Activated CD4-positive, alpha-beta T cell treated with anti-CD3 and anti-CD28 coated beads for 1 hour (primary cell): Measurements from ENCODE around the gene ZSWIM6.
"Not testable (repeated sequence)": the region's sequence is repeated elsewhere in the genome, so short reads cannot be mapped to it uniquely, and the experiment has no call there.

Source experiments
- DNase-seq: peaks from one replicate; pipeline ENCODE4 v3.0.0-alpha.2; 2020

ZSWIM6 gene

DNA sequence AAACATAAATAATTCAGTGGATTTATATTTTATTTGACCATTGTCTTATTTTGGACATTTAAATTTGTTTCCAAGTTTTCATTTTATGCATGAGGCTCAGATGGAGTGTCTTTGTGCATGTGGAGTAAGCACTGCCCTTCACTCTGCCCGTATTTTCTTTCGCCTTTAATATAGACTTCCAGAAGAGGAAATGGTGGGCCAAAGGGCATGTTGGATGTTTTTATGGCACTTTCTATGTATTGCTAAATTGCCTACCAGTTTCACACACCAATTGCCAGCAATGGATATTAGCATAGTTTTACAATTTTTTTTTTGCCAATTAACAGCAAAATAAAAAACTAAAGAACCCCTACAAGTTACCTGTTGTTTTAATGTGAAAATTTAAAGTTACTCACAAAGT, 38.4 kb downstream of the ZSWIM6 start:
- DNase-seq = no peak

- DNase-seq = no peak
Observed at GRCh38 chr5:61371474-61371873, 39.4 kb downstream of the ZSWIM6 start.

DNA sequence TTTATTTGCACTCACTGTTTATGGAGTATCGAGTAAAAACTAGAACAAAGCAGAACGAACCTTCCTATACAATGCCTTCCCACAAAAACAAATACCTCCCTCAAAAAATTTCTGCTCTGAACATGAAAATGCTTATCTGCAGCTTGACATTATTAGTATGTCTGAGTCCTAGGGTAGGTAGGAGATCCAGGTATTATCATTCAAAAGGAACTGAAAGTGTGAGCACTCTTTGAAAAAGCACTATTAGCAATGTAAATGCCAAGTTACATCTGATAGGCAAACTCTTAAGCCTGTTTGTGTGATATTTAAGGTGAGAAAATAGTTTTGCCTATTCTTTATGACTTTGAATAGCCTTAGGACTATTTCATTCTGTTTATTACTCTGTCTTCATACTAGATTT, 47.6 kb downstream of the ZSWIM6 start:
- no peak for DNase-seq

- DNase-seq = no peak
Observed at GRCh38 chr5:61381968-61382367, 49.9 kb downstream of the ZSWIM6 start.

GRCh38 chr5:61385627-61386026, 53.6 kb downstream of the ZSWIM6 start:
- no peak for DNase-seq

GRCh38 chr5:61386045-61386800, 54.2 kb downstream of the ZSWIM6 start:
- DNase-seq = no peak

DNA sequence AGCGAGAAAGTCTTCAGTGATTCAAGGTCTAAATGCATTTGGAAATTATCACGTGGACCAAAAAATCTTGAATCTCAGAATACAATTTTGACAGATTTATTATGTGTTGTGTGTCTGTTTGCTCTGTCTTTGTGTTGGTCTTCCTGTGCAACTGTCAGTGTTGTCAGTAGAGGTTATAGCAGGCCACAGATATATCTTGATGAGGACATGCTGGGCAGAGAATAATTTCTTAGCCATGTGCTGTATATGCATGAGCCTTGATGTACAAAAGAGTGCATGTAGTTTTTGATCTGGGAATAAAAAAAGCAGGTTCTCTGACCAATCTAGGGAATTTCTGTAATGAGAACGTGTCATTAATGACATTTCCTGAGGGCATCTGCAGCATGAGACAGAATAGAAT, 57.6 kb downstream of the ZSWIM6 start:
- DNase-seq = no peak

DNA sequence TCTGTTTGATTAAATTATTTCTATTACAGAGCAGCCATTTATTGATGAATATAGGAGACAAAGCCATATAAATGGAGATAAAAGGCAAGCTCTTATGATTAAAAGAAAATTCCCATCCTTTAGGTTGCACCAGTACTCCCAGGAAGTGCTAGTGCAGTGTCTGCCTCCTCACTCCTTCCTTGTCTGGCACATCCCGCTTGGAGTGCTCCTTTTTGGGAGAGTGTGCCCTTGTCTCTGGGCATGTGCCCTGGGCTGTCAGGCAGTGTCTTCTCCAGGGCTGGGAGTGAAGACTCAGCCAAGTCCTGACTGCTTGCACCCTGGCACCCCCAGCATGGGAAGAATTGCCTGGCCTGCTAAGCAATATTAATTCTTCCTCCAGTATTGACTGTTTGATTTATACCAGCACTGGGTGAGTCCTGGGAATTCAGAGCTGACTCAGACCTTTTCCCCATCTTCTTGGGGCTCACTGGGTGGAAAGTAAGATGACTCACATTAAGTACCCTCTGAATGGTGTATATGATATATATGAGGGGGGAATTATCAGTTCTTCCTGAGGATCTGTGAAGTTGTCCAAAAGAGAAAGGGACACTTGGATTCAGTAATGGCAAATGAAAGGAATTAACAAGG, 62.1 kb downstream of the ZSWIM6 start:
- no peak for DNase-seq

DNA sequence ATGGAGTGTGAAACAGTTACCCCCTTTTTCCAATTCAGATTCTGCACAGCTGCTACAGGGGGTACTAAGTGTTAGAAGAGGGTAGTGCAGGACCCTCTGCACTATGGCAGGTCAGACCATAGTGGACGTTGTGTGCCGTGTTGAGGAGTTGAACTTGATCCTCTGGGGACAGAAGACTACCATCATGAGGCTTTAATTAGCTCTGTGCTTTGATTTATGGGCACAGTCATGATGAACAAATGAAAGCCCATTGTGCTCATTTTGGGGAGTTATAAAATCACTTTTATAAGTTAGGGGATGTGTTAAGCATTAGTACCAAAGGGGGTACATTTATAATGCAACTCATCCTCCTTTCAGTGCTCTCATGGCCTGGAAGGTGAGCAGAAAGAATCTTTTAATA, 62.7 kb downstream of the ZSWIM6 start:
- no peak for DNase-seq

DNA sequence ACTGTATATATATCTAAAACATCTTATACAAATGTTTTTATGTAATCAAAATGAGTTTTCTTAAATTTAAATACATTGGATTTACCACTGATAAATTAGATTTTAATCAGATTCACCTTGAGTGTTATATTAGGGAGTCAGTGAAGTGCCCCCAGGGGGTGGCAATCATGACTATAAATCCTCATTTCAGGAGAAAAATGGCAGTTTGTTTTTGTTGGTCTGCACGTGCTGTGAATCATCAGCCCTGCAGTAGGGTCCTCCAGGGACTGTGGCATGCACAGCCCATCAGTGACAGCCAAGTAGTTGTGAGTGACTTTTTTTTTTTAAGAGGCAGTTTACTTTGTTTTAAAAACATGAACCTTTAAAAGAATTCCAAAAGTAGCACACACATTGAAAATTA, 65.2 kb downstream of the ZSWIM6 start:
- no peak for DNase-seq

GRCh38 chr5:61397937-61398336, 65.9 kb downstream of the ZSWIM6 start:
- no peak for DNase-seq

DNA sequence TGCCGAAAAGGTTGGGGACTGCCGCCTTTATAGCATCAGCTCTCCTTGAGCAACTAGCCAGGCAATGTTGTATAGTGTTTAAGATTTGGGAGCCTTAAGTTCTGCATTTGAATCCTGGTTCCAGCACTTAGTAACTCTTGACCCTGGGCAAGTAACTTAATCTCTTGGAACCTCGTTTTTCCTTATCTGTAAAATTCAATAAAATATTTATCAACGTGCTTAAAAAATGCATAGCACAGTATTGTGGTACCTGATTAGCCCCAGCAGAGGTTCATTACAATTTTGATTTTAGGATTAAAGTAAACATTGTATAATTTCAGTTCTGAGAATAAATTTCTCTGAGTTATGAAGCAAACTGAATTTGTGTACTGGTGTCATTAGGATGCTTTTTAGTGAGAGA, 66.4 kb downstream of the ZSWIM6 start:
- no peak for DNase-seq

GRCh38 chr5:61399679-61400078, 67.6 kb downstream of the ZSWIM6 start:
- no peak for DNase-seq

DNA sequence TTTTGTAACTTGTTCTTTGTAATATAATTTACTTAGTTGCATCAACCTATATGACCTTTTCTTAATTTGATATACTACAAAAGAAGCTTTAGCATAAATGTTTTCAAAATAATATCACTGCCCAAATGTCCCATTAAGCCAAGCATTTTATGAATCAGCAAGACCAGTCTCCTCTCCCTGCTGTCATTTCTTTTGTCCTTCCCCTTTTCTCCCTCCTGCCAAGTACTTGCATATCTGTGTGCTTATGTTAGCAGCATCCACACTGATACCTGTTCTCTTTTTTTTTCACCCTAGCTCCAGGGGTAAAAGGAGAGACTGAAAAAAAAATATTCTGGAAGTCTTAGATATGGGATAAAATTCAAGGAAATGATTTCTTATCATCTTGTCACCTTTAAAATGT, 69.7 kb downstream of the ZSWIM6 start:
- no peak for DNase-seq

DNA sequence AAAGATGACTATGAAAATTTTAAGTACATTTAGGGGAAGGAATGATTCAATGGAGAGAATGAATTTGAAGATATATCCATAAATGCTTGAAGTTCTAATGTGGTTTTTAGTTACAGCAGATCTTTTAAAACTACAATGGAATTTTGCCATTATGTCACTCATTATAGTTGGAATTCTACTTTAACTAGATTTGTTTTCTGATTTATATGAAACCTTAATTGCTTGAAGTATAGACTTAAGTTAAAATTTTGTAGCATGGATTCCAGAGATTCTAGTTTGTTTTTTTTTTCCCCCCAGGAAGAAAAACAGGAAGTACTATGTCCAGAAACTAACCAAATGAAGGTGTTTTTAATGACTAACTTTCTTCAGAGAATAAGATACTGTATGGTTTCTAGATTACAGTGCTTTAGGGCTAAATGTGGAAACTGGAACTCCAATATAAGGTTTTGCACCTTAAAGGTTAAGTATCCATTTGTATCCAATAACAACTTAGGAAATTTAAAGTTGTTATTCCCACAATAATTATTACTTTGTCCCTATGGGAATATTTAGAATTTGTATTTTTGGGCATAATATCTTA, 70.3 kb downstream of the ZSWIM6 start:
- DNase-seq = no peak

GRCh38 chr5:61402970-61403900, 71.2 kb downstream of the ZSWIM6 start:
- no peak for DNase-seq

GRCh38 chr5:61405511-61406295, 73.6 kb downstream of the ZSWIM6 start:
- DNase-seq = no peak

DNA sequence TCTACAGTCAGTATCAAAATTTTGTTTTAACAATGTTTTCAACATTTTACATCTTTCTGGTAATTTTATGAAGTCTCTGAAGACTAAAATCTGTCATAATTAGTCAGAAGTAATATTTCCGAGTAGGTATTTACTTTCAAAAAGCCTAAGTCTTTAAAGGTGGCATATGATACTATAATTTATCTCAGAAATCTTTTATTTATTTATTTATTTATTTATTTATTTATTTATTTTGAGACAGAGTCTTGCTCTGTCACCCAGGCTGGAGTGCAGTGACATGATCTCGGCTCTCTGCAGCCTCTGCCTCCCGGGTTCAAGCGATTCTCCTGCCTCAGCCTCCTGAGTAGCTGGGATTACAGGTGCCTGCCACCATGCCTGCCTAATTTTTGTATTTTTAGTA, 74.4 kb downstream of the ZSWIM6 start:
- DNase-seq = not testable (repeated sequence)

DNA sequence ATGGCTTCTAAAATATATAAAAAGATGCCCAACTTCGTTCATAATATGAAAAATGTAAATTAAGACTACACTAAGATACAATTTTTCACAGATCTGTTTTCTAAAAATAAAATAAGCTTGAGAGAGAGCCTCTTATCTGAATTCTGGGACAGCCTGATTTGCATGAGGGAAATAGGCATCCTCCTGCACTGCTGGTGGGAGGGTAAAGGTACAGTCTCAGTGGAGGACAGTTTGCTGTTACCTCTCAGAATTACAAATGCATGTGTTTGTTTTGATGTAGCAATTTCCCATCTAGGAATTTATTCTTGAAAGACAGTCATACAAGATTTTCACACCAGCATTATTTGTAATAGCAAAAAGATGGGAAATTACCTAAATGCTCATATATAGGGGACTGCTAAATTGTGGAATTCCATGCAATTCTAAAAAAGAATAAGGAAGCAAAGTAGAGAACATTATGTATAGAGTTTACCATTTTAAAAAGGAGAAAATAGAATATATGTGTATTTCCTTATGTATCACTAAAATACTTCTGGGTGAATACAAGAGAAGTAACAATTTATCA, 75.7 kb downstream of the ZSWIM6 start:
- DNase-seq = no peak

GRCh38 chr5:61408476-61409168, 76.6 kb downstream of the ZSWIM6 start:
- DNase-seq = peak; percentile 93

DNA sequence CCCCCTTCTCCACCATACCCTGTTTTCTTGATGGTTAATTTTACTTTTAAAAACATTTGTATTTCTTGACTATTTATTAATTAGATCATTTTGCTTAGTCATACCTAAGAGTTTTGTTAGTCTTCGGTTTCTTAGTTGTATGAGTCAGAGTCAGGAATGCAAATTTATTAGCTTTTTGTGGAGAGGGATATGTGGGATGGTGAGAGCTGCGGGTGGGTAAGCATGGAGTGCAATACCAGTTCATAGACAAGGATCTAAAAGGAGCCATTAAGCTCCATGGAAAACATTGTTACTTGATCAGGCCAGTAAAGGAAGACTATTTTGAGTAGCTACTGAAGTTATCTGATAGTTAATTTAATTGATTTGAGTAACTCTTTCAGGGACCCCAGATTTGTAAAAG, 77.5 kb downstream of the ZSWIM6 start:
- DNase-seq = no peak

GRCh38 chr5:61410811-61411210, 78.8 kb downstream of the ZSWIM6 start:
- no peak for DNase-seq
